Stomach (tissue), 4 donors: Measurements from ENCODE around the gene RIOK3.

Experiments used
- POLR2A ChIP-seq, 4 donors: fragments of 450-650 bp; IDR thresholded peaks; one replicate each; pipeline ENCODE4 v1.6.1; 2016; ENCODE audit warnings: antibody characterized with exemption in 4 of 4, control low read depth in 2 of 4, mild to moderate bottlenecking in 1 of 4, moderate library complexity in 1 of 4
- POLR2AphosphoS5 ChIP-seq, 3 donors: sonication (generic); formaldehyde crosslinking; IDR thresholded peaks; one replicate each; pipeline ENCODE4 v1.6.1; 2016; ENCODE audit warnings: antibody characterized with exemption in 3 of 3
- TF ChIP-seq, protein P1 (sequence below), 7 experiments: fragments of 450-650 bp in 4 of 7; fragments of 200-600 bp in 3 of 7; sonication (generic) in 3 of 7; IDR thresholded peaks; one replicate each; pipeline ENCODE4 v1.5.1; 2016 to 2019; ENCODE audit warnings: antibody characterized with exemption in 7 of 7, control low read depth in 2 of 7, mild to moderate bottlenecking in 1 of 7

DNA sequence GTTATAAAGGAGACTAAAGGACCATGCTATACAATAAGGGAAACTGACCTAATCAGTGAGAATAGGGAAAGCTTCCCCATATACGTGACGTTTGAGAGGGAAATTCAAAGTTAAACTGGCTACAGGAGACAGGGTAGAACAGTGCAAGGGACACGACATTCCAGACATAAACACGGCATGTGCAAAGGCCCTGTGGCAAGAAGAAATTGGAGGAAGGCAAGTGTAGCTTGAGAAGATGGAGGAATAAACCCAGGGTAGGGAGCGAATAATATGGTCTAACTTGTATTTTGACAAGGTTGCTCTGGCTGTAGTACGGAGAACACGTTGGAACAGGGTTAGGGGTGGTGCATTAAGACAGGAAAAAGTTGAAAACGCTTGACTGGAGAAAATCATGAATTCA is 49.8 kb upstream of the RIOK3 start:
- TF ChIP-seq, protein P1, sequence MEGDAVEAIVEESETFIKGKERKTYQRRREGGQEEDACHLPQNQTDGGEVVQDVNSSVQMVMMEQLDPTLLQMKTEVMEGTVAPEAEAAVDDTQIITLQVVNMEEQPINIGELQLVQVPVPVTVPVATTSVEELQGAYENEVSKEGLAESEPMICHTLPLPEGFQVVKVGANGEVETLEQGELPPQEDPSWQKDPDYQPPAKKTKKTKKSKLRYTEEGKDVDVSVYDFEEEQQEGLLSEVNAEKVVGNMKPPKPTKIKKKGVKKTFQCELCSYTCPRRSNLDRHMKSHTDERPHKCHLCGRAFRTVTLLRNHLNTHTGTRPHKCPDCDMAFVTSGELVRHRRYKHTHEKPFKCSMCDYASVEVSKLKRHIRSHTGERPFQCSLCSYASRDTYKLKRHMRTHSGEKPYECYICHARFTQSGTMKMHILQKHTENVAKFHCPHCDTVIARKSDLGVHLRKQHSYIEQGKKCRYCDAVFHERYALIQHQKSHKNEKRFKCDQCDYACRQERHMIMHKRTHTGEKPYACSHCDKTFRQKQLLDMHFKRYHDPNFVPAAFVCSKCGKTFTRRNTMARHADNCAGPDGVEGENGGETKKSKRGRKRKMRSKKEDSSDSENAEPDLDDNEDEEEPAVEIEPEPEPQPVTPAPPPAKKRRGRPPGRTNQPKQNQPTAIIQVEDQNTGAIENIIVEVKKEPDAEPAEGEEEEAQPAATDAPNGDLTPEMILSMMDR (IDR thresholded peaks at IDR 0.05): no peak
- TF ChIP-seq POLR2AphosphoS5 (IDR thresholded peaks at IDR 0.05) (no peak), POLR2A (IDR thresholded peaks at IDR 0.05) (no peak)
